Calu3 (cell line): Measurements from ENCODE around the gene ARHGAP29. TPM values are rescaled to one million over a fixed set of nuclear protein-coding genes. Genes with fewer than 3 reads are reported as not detected.

Experiments
- BruUV-seq: library from RNA; stranded (reverse); fragments of 400-500 nt; replicated peaks from 2 replicates; lab custom pipeline; 2021; lab: Mats Ljungman, UMichigan
- CTCF ChIA-PET: fragments of 300-600 bp; sonication (Branson Sonifier 250); formaldehyde crosslinking; loops from one replicate; lab custom pipeline; 2022; ENCODE audit warnings: antibody characterized with exemption; lab: Charles Lee
- DNase-seq: peaks from one replicate; pipeline ENCODE4 v3.0.0; 2022
- H3K27ac Mint-ChIP-seq: one replicate; pipeline ENCODE4 v1.8.0; 2022; ENCODE audit warnings: mixed read lengths; ENCODE audit not compliant: unreplicated experiment
- H3K27me3 Mint-ChIP-seq: one replicate; pipeline ENCODE4 v1.8.0; 2022; ENCODE audit warnings: mixed read lengths; ENCODE audit not compliant: unreplicated experiment
- H3K36me3 Mint-ChIP-seq: one replicate; pipeline ENCODE4 v1.8.0; 2022; ENCODE audit warnings: mild to moderate bottlenecking, moderate library complexity, mixed read lengths; ENCODE audit not compliant: insufficient read depth, unreplicated experiment
- H3K4me1 Mint-ChIP-seq: one replicate; pipeline ENCODE4 v1.8.0; 2022; ENCODE audit warnings: mild to moderate bottlenecking, low read depth, mixed read lengths; ENCODE audit not compliant: unreplicated experiment
- H3K4me3 Mint-ChIP-seq: one replicate; pipeline ENCODE4 v1.8.0; 2022; ENCODE audit warnings: mild to moderate bottlenecking, low read depth, moderate library complexity, mixed read lengths; ENCODE audit not compliant: unreplicated experiment
- H3K9me3 Mint-ChIP-seq: one replicate; pipeline ENCODE4 v1.8.0; 2022; ENCODE audit warnings: low read depth, mixed read lengths; ENCODE audit not compliant: unreplicated experiment
- intact Hi-C: fragments of 100-400 bp; cut with micrococcal nuclease; formaldehyde crosslinking; loops from one replicate; pipeline ENCODE4 v1.10.0; 2022; ENCODE audit not compliant: unreplicated experiment
- total RNA-seq: library from RNA; stranded (reverse); gene quantifications from 2 replicates; pipeline ENCODE4 v1.2.3, GENCODE V29; 2022
- TF ChIP-seq, protein P1 (sequence below): fragments of 200-600 bp; IDR thresholded peaks from one replicate; pipeline ENCODE4 v1.8.0; 2022; ENCODE audit warnings: antibody characterized with exemption; ENCODE audit not compliant: unreplicated experiment

The ARHGAP29 gene
- total RNA-seq, 1 experiment from 2014 or later = 57.9 TPM

DNA sequence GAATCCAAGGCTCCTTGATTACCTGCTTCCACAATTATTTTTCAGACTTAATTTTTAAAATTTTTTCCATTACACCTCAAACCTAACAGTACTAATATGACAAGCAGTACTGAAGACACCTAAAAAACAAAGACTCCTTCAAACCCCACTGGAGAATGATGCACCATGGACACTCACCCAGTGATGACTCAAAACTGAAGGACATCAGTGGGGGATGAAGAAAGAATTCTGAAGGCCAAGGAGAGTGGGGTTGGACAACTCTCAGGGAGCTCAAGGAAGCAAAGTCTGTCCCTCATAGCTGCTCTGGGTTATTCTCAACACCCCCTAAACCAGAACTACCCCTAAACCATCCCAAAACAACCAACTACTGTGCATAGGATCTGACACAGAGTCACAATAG is 2.4 kb upstream of the ARHGAP29 start:
- TF ChIP-seq, protein P1, sequence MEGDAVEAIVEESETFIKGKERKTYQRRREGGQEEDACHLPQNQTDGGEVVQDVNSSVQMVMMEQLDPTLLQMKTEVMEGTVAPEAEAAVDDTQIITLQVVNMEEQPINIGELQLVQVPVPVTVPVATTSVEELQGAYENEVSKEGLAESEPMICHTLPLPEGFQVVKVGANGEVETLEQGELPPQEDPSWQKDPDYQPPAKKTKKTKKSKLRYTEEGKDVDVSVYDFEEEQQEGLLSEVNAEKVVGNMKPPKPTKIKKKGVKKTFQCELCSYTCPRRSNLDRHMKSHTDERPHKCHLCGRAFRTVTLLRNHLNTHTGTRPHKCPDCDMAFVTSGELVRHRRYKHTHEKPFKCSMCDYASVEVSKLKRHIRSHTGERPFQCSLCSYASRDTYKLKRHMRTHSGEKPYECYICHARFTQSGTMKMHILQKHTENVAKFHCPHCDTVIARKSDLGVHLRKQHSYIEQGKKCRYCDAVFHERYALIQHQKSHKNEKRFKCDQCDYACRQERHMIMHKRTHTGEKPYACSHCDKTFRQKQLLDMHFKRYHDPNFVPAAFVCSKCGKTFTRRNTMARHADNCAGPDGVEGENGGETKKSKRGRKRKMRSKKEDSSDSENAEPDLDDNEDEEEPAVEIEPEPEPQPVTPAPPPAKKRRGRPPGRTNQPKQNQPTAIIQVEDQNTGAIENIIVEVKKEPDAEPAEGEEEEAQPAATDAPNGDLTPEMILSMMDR = no peak
- no TSS peak for BruUV-seq
- no peak for DNase-seq
- CTCF ChIA-PET = no interaction called here
- intact Hi-C loops = loop anchor here (5.0 kb wide), 1 partner anchor 192 kb away; no protein-coding TSS in a partner anchor
- no peaks in the 10 kb centered on the region for H3K27me3 Mint-ChIP-seq
- peaks cover 26% of the 10 kb centered on the region for H3K36me3 Mint-ChIP-seq
- H3K9me3 Mint-ChIP-seq = no peaks in the 10 kb centered on the region
- H3K4me1 Mint-ChIP-seq = peaks cover 41% of the 10 kb centered on the region
- no peak overlapping the region for H3K4me3 Mint-ChIP-seq
- peak overlapping the region; percentile 7 for H3K27ac Mint-ChIP-seq

DNA sequence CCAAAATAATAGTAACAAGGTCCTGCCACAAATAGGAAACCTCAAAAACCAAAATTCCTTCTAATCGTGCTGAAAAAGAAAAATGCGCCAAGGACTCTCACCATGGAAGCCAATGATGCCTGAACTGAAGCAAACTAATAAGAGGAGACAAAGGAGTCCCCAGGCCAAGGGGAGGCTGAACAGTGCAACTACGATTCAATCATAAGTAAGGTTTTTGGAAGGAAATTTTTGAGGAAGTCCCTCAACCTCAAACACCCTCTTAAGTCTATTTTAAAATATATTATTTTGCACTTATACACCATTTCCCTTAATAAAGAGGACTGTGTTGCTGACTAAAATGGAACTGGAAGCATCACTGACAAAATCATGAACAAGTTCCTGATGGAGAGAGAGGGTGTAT is 1.7 kb upstream of the ARHGAP29 start:
- intact Hi-C loops = no loop called here
- no peak overlapping the region for H3K4me3 Mint-ChIP-seq
- H3K4me1 Mint-ChIP-seq = peaks cover 41% of the 10 kb centered on the region
- TF ChIP-seq, protein P1 = no peak
- H3K27ac Mint-ChIP-seq = peak overlapping the region; percentile 7
- no peak for DNase-seq
- CTCF ChIA-PET = no interaction called here
- H3K27me3 Mint-ChIP-seq = no peaks in the 10 kb centered on the region
- no peaks in the 10 kb centered on the region for H3K9me3 Mint-ChIP-seq
- H3K36me3 Mint-ChIP-seq = peaks cover 26% of the 10 kb centered on the region
- no TSS peak for BruUV-seq

DNA sequence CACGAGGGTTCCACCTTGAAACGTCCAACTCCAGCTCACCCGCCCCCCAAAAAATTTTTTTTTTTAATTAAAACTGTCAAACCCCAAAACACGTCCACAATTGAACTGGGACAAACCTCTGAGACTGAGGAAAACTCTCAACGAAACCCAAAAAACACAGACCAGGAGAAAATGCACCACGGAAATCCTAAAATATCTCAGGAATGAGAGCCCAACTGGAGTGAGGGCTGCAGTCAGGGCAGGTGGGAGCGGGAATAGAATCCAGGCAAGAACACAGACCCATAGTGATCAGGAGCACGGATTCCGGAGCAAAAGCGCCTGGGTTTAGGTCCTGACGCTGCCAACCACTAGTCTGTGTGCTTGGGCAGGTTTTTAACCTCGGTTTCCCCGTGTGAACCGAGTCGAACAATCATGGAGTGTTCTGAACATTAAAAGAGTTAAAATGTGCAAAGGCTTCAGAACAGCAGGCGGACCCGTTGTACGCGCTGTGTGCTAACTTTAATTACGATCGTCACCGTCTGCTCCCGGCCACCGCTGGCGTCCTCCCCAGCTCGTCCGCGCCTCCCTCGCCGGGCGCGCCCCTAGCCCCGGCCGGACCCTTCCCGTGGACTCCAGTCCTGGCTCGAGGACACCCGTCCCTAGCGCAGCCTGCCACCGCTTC is 624 bp downstream of the ARHGAP29 start:
- TF ChIP-seq, protein P1 = no peak
- Mint-ChIP-seq H3K9me3 (no peaks in the 10 kb centered on the region), H3K4me1 (peaks cover 48% of the 10 kb centered on the region), H3K4me3 (peak overlapping the region; percentile 83), H3K27ac (peak overlapping the region; percentile 77), H3K36me3 (peaks cover 26% of the 10 kb centered on the region), H3K27me3 (no peaks in the 10 kb centered on the region)
- DNase-seq = peak; percentile 56
- CTCF ChIA-PET = interaction anchor here (0.6 to 2.5 kb wide), 14 partner anchors 9 to 197 kb away, joined by 3 to 17 read pairs (median 4); no protein-coding TSS in a partner anchor
- no TSS peak for BruUV-seq
- intact Hi-C loops = loop anchor here (1.0 to 2.0 kb wide), 3 partner anchors 90 to 176 kb away; no protein-coding TSS in a partner anchor

DNA sequence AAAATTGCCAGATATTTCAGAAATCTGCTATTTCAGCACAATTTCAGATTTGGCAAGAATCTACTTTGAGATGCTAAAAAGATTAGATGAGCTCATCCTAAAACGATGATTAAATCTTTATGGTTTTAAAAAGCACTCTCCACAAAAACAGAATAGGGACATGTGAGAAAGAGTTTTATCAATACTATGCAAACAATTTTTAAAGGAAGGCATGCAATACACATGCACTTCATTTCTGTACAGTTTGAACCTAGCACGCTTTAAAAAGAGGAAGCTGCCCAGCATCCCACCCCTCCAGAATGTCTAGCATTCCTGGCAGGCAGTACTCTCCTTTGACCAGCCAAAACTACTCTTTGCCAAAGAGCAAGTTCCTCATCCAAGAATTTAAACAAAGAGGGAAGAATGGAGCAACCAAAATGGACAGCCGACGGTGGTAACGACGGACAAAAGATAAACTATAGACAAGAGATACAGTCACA is 1.3 kb downstream of the ARHGAP29 start:
- Mint-ChIP-seq H3K9me3 (no peaks in the 10 kb centered on the region), H3K27ac (peak overlapping the region; percentile 77), H3K4me3 (peak overlapping the region; percentile 83), H3K4me1 (peaks cover 55% of the 10 kb centered on the region), H3K36me3 (peaks cover 26% of the 10 kb centered on the region), H3K27me3 (no peaks in the 10 kb centered on the region)
- intact Hi-C loops = loop anchor here (1.0 to 2.0 kb wide), 3 partner anchors 90 to 175 kb away; no protein-coding TSS in a partner anchor
- TF ChIP-seq, protein P1 = no peak
- CTCF ChIA-PET = interaction anchor here (0.6 to 2.5 kb wide), 8 partner anchors 90 to 197 kb away, joined by 3 to 17 read pairs (median 4); no protein-coding TSS in a partner anchor
- no TSS peak for BruUV-seq
- no peak for DNase-seq
